OCI-LY1 (cell line): Measurements from ENCODE around the gene MAD1L1.

Source experiments
- H2AFZ ChIP-seq: fragments of 200-600 bp; sonication (generic), shearing (Covaris generic); 2 replicates; pipeline ENCODE4 v1.6.0; 2014; ENCODE audit warnings: antibody characterized with exemption, mild to moderate bottlenecking, low read length
- H3F3A ChIP-seq: fragments of 200-600 bp; sonication (generic), shearing (Covaris generic); 2 replicates; pipeline ENCODE4 v1.6.0; 2014; ENCODE audit warnings: mild to moderate bottlenecking, antibody characterized with exemption, low read length, moderate library complexity; ENCODE audit not compliant: insufficient read depth
- H3K27ac ChIP-seq: fragments of 200-600 bp; sonication (generic); 2 replicates; pipeline ENCODE4 v1.5.1; 2014; ENCODE audit warnings: low read length, mixed run types, mild to moderate bottlenecking, low read depth; ENCODE audit not compliant: poor library complexity, severe bottlenecking
- H3K27me3 ChIP-seq: fragments of 200-600 bp; sonication (generic); 2 replicates; pipeline ENCODE4 v1.6.0; 2014; ENCODE audit warnings: antibody characterized with exemption, mild to moderate bottlenecking, low read length, moderate library complexity; ENCODE audit not compliant: insufficient read depth
- H3K36me3 ChIP-seq: fragments of 200-600 bp; sonication (generic); 2 replicates; pipeline ENCODE4 v1.6.1; 2014; ENCODE audit warnings: mild to moderate bottlenecking, antibody characterized with exemption, low read length, moderate library complexity, mixed read lengths; ENCODE audit not compliant: insufficient read depth
- H3K4me1 ChIP-seq: fragments of 200-600 bp; sonication (generic); 2 replicates; pipeline ENCODE4 v1.5.1; 2014; ENCODE audit warnings: mild to moderate bottlenecking, low read length, moderate library complexity; ENCODE audit not compliant: insufficient read depth, severe bottlenecking
- H3K4me2 ChIP-seq: fragments of 200-600 bp; sonication (generic), shearing (Covaris generic); 2 replicates; pipeline ENCODE4 v1.6.1; 2014; ENCODE audit warnings: low read length
- H3K4me3 ChIP-seq: fragments of 200-600 bp; sonication (generic); 2 replicates; pipeline ENCODE4 v1.5.1; 2014; ENCODE audit warnings: low read length, low read depth, mild to moderate bottlenecking, mixed read lengths; ENCODE audit not compliant: poor library complexity, severe bottlenecking
- H3K79me2 ChIP-seq: fragments of 200-600 bp; shearing (Covaris generic); 2 replicates; pipeline ENCODE4 v1.6.1; 2016; ENCODE audit warnings: mixed run types, low read length, mixed read lengths; ENCODE audit not compliant: insufficient read depth
- H3K9ac ChIP-seq: fragments of 200-600 bp; sonication (generic), shearing (Covaris generic); 2 replicates; pipeline ENCODE4 v1.6.1; 2014; ENCODE audit warnings: mild to moderate bottlenecking, low read length, mixed read lengths
- H3K9me2 ChIP-seq: fragments of 200-600 bp; sonication (generic), shearing (Covaris generic); 2 replicates; pipeline ENCODE4 v1.6.1; 2014; ENCODE audit warnings: low read depth, mild to moderate bottlenecking, low read length, mixed read lengths
- H3K9me3 ChIP-seq: fragments of 200-600 bp; shearing (Covaris generic); 2 replicates; pipeline ENCODE4 v1.6.1; 2014; ENCODE audit warnings: low read length, mixed read lengths
- H4K20me1 ChIP-seq: fragments of 200-600 bp; sonication (generic), shearing (Covaris generic); 2 replicates; pipeline ENCODE4 v1.6.0; 2016; ENCODE audit warnings: mild to moderate bottlenecking, low read length; ENCODE audit not compliant: insufficient read depth
- CTCF ChIP-seq: fragments of 200-600 bp; sonication (generic), shearing (Covaris generic); IDR thresholded peaks from 2 replicates; pipeline ENCODE4 v1.5.1; 2017; ENCODE audit warnings: mild to moderate bottlenecking, antibody characterized with exemption, low read length, moderate library complexity, mixed read lengths
- EZH2 ChIP-seq: fragments of 200-600 bp; sonication (generic), shearing (Covaris generic); IDR thresholded peaks from 2 replicates; pipeline ENCODE4 v1.8.0; 2017; ENCODE audit warnings: borderline replicate concordance, mixed run types, mild to moderate bottlenecking, antibody characterized with exemption, low read length, moderate library complexity, mixed read lengths

The MAD1L1 gene

GRCh38 chr7:1852517-1853430, 380.0 kb downstream of the MAD1L1 start:
- Histone ChIP-seq H3K36me3 (no peaks in the 10 kb centered on the region), H3K4me3 (no peak overlapping the region), H3K79me2 (no peaks in the 10 kb centered on the region), H3K27ac (no peak overlapping the region), H3K4me2 (no peak overlapping the region), H3K4me1 (no peaks in the 10 kb centered on the region), H3K9ac (no peak overlapping the region), H3K9me3 (no peaks in the 10 kb centered on the region), H3F3A (no peaks in the 10 kb centered on the region), H2AFZ (no peak overlapping the region), H3K27me3 (no peaks in the 10 kb centered on the region), H3K9me2 (no peaks in the 10 kb centered on the region), H4K20me1 (no peaks in the 10 kb centered on the region)
- no peak for TF ChIP-seq CTCF
- no peak for TF ChIP-seq EZH2

- Histone ChIP-seq H3K4me1 (no peaks in the 10 kb centered on the region), H3K79me2 (no peaks in the 10 kb centered on the region), H3K4me3 (no peak overlapping the region), H3K9ac (no peak overlapping the region), H3K9me2 (no peaks in the 10 kb centered on the region), H2AFZ (no peak overlapping the region), H3K27ac (no peak overlapping the region), H3K9me3 (no peaks in the 10 kb centered on the region), H3K27me3 (no peaks in the 10 kb centered on the region), H3F3A (no peaks in the 10 kb centered on the region), H3K36me3 (no peaks in the 10 kb centered on the region), H4K20me1 (no peaks in the 10 kb centered on the region), H3K4me2 (no peak overlapping the region)
- TF ChIP-seq CTCF (no peak), EZH2 (no peak)
Observed at GRCh38 chr7:1851721-1852516, 380.8 kb downstream of the MAD1L1 start.

DNA sequence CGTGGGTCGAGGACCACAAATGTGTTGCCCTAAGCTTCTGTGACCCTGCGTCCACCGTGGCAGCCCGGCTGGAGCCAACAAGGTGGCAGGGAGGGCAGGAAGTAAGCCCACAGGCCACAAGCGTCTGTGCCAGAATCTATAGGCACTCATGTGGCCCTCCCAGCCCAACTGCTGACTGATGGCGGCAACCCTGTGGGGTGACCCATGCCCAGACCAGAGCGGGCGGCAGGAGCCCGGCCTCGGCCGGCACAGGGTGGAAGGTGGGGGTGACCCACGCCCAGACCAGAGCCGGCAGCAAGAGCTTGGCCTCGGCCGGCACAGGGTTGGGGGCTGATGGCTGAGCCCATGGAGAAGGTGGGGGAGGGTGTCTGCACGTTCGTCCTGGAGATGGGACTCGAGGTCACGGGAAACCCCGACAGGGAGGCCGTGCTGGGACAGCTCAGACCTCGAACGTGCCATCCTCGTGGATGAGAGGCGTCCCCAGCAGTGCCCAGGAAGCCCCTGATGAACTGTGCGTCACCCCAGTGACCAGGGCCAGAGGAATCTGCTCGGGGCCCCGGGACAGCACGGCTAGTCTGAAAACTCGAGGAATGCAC, 381.7 kb downstream of the MAD1L1 start:
- Histone ChIP-seq H3K4me3 (no peak overlapping the region), H3K9ac (no peak overlapping the region), H4K20me1 (no peaks in the 10 kb centered on the region), H3K9me2 (no peaks in the 10 kb centered on the region), H3K4me2 (no peak overlapping the region), H3K79me2 (no peaks in the 10 kb centered on the region), H3K27ac (no peak overlapping the region), H3K4me1 (no peaks in the 10 kb centered on the region), H3K36me3 (no peaks in the 10 kb centered on the region), H3K9me3 (no peaks in the 10 kb centered on the region), H2AFZ (no peak overlapping the region), H3K27me3 (no peaks in the 10 kb centered on the region), H3F3A (no peaks in the 10 kb centered on the region)
- TF ChIP-seq EZH2 (no peak), CTCF (no peak)
